Measurements from ENCODE around the gene NTM.

GRCh38 chr11:131582021-131582525 lies 211.7 kb downstream of the NTM start:
- TF ChIP-seq CTCF (IDR thresholded peaks at IDR 0.05; ENCODE audit: low read depth, low read length, poor library complexity, severe bottlenecking) (no peak), EZH2phosphoT487 (IDR thresholded peaks at IDR 0.05; ENCODE audit: borderline replicate concordance, low read length) (no peak)
